Kidney (tissue), 14 donors: Measurements from ENCODE around the gene XIRP2. TPM values are rescaled to one million over a fixed set of nuclear protein-coding genes. Genes with fewer than 3 reads are reported as not detected.

Experiments used
- DNase-seq, 5 donors: peaks; one replicate each; pipeline ENCODE4 v3.0.0-alpha.2; 2013 to 2020
- FAIRE-seq: peaks from 2 replicates; lab custom pipeline; 2012; peaks lifted over from hg19 to GRCh38; lab: Jason Lieb, UNC
- H3K27ac ChIP-seq, 2 donors: one replicate each; pipeline ENCODE4 v1.7.0; 2013; ENCODE audit warnings: low read depth in 2 of 2, low read length in 2 of 2, inconsistent platforms in 1 of 2
- H3K27me3 ChIP-seq: one replicate; pipeline ENCODE4 v1.7.1; 2013; ENCODE audit warnings: low read length, inconsistent platforms; ENCODE audit not compliant: control insufficient read depth, insufficient read depth
- H3K36me3 ChIP-seq, 3 donors: one replicate each; pipeline versions ENCODE4 v1.7.0 to v1.7.1; 2013; ENCODE audit warnings: low read length in 3 of 3, control low read depth in 1 of 3, inconsistent platforms in 1 of 3; ENCODE audit not compliant: insufficient read depth in 3 of 3, control insufficient read depth in 2 of 3
- H3K4me1 ChIP-seq, 3 donors: one replicate each; pipeline versions ENCODE4 v1.7.0 to v1.7.1; 2013; ENCODE audit warnings: low read length in 3 of 3, inconsistent platforms in 1 of 3, low read depth in 1 of 3; ENCODE audit not compliant: control insufficient read depth in 2 of 3, insufficient read depth in 2 of 3
- H3K4me3 ChIP-seq, 3 donors: one replicate each; pipeline versions ENCODE4 v1.7.0 to v1.8.1; 2013; ENCODE audit warnings: low read length in 3 of 3, control low read depth in 1 of 3, inconsistent platforms in 1 of 3
- H3K9ac ChIP-seq, 3 donors: one replicate each; pipeline versions ENCODE4 v1.7.0 to v1.7.1; 2013; ENCODE audit warnings: low read length in 3 of 3, control low read depth in 1 of 3, inconsistent platforms in 1 of 3
- H3K9me3 ChIP-seq, 3 donors: one replicate each; pipeline versions ENCODE4 v1.7.0 to v1.7.1; 2013; ENCODE audit warnings: low read length in 3 of 3, control low read depth in 1 of 3, inconsistent platforms in 1 of 3; ENCODE audit not compliant: control insufficient read depth in 2 of 3, insufficient read depth in 1 of 3
- CTCF ChIP-seq: IDR thresholded peaks from 3 replicates; pipeline ENCODE4 v1.5.1; 2012; ENCODE audit warnings: mild to moderate bottlenecking, moderate library complexity, borderline replicate concordance; ENCODE audit not compliant: insufficient read depth; ENCODE audit errors: extremely low read depth
- intact Hi-C: fragments of 100-400 bp; cut with DNase I; formaldehyde crosslinking; loops from one replicate; pipeline ENCODE4 v1.11.1; 2022
- polyA plus RNA-seq: library from polyadenylated mRNA; stranded (reverse); fragments of 350-450 nt; fragmentation: Illumina TruSeq; extraction: RNeasy Lipid Tissue Mini Kit (QIAGEN cat#74804); gene quantifications from one replicate; pipeline ENCODE4 v1.2.3, GENCODE V29; 2014; ENCODE audit warnings: low read depth, low replicate concordance; ENCODE audit not compliant: insufficient read depth
- total RNA-seq: library from RNA; stranded (reverse); fragmentation: NEBNext Ultra II Directional; extraction: Animal tissue kit (Norgen Biotek cat#: 25700); gene quantifications from one replicate; pipeline ENCODE4 v1.2.1, GENCODE V29; 2021
- donor health status: control.
- donor health status: control.
- donor health status: control.
- donor health status: control.
- donor health status: control.
- donor health status: DM: yes; HTN: yes; CAD: no.
- donor health status: Normal renal cell carcinoma (clear cell type).

The XIRP2 gene
- total and polyA plus RNA-seq, 2 donors from 2014 or later = not detected

- intact Hi-C loops = no loop called here
- FAIRE-seq = no peak
- no peak for TF ChIP-seq CTCF
- Histone ChIP-seq H3K4me1 (peaks cover 0 to 7% (median 0%) of the 10 kb centered on the region in 3 donors), H3K27me3 (no peaks in the 10 kb centered on the region), H3K4me3 (no peak overlapping the region), H3K36me3 (no peaks in the 10 kb centered on the region), H3K9me3 (no peaks in the 10 kb centered on the region), H3K27ac (no peak overlapping the region), H3K9ac (no peak overlapping the region)
- no peak for DNase-seq
Observed at GRCh38 chr2:167183931-167184330, 295.7 kb downstream of the XIRP2 start.

GRCh38 chr2:167186465-167186864, 298.2 kb downstream of the XIRP2 start:
- no peaks in the 10 kb centered on the region for H3K36me3 ChIP-seq
- no peak for TF ChIP-seq CTCF
- H3K27ac ChIP-seq = no peak overlapping the region
- H3K9ac ChIP-seq = no peak overlapping the region
- DNase-seq (no peak), FAIRE-seq (no peak)
- no peaks in the 10 kb centered on the region for H3K27me3 ChIP-seq
- H3K4me1 ChIP-seq = peaks cover 0 to 7% (median 0%) of the 10 kb centered on the region in 3 donors
- no peak overlapping the region for H3K4me3 ChIP-seq
- intact Hi-C loops = no loop called here
- H3K9me3 ChIP-seq = no peaks in the 10 kb centered on the region

- TF ChIP-seq CTCF = no peak
- DNase-seq = no peak
- intact Hi-C loops = no loop called here
- no peak overlapping the region for H3K4me3 ChIP-seq
- H3K27ac ChIP-seq = no peak overlapping the region
- H3K9ac ChIP-seq = no peak overlapping the region
- H3K27me3 ChIP-seq = no peaks in the 10 kb centered on the region
- no peaks in the 10 kb centered on the region for H3K36me3 ChIP-seq
- FAIRE-seq = no peak
- H3K9me3 ChIP-seq = no peaks in the 10 kb centered on the region
- H3K4me1 ChIP-seq = peaks cover 0 to 7% (median 0%) of the 10 kb centered on the region in 3 donors
Observed at GRCh38 chr2:167187049-167187727, 298.9 kb downstream of the XIRP2 start.
